NCI-H1092 (cell line): Measurements from ENCODE around the gene CMIP.
"Not testable (repeated sequence)": the region's sequence is repeated elsewhere in the genome, so short reads cannot be mapped to it uniquely, and the experiment has no call there.

Source experiments
- DNase-seq: peaks from one replicate; lab custom pipeline; 2025; lab: John Stamatoyannopoulos, UW

Gene CMIP

GRCh38 chr16:81421536-81421935, 23.1 kb upstream of the CMIP start:
- no peak for DNase-seq

GRCh38 chr16:81422153-81422552, 22.5 kb upstream of the CMIP start:
- not testable (repeated sequence) for DNase-seq

- DNase-seq = no peak
These were observed 19.8 kb upstream of the CMIP start for GRCh38 chr16:81424771-81425170.

- DNase-seq = no peak
These were observed 17.4 kb upstream of the CMIP start for GRCh38 chr16:81427219-81427618.

- DNase-seq = no peak
These were observed 15.5 kb upstream of the CMIP start for GRCh38 chr16:81429045-81429521.

- peak; percentile 41 for DNase-seq
These were observed 12.9 kb upstream of the CMIP start for GRCh38 chr16:81431554-81432353.

- DNase-seq = peak; percentile 74
These were observed 11.6 kb upstream of the CMIP start for GRCh38 chr16:81432937-81433557.

- no peak for DNase-seq
These were observed 9.5 kb upstream of the CMIP start for GRCh38 chr16:81435103-81435502.

- DNase-seq = no peak
These were observed 9.0 kb upstream of the CMIP start for GRCh38 chr16:81435567-81435966.

GRCh38 chr16:81436386-81436785, 8.2 kb upstream of the CMIP start:
- no peak for DNase-seq

- no peak for DNase-seq
These were observed 6.7 kb upstream of the CMIP start for GRCh38 chr16:81437865-81438264.

GRCh38 chr16:81440888-81441761, 3.5 kb upstream of the CMIP start:
- DNase-seq = no peak

GRCh38 chr16:81442220-81442915, 2.2 kb upstream of the CMIP start:
- DNase-seq = no peak

GRCh38 chr16:81442916-81443687, 1.5 kb upstream of the CMIP start:
- no peak for DNase-seq

GRCh38 chr16:81443688-81444447, 740 bp upstream of the CMIP start:
- no peak for DNase-seq

- DNase-seq = no peak
These were observed 744 bp downstream of the CMIP start for GRCh38 chr16:81445143-81445961.

GRCh38 chr16:81445966-81446906, 1.6 kb downstream of the CMIP start:
- no peak for DNase-seq

GRCh38 chr16:81446907-81447268, 2.3 kb downstream of the CMIP start:
- no peak for DNase-seq
